ENCODE data around the gene MAMDC4. TPM values are rescaled to one million over a fixed set of nuclear protein-coding genes. Genes with fewer than 3 reads are reported as not detected.

The MAMDC4 gene
- total and polyA plus RNA-seq, 4 experiments from 2014 or later: 9.3 to 11.7 TPM; not detected in 2

DNA sequence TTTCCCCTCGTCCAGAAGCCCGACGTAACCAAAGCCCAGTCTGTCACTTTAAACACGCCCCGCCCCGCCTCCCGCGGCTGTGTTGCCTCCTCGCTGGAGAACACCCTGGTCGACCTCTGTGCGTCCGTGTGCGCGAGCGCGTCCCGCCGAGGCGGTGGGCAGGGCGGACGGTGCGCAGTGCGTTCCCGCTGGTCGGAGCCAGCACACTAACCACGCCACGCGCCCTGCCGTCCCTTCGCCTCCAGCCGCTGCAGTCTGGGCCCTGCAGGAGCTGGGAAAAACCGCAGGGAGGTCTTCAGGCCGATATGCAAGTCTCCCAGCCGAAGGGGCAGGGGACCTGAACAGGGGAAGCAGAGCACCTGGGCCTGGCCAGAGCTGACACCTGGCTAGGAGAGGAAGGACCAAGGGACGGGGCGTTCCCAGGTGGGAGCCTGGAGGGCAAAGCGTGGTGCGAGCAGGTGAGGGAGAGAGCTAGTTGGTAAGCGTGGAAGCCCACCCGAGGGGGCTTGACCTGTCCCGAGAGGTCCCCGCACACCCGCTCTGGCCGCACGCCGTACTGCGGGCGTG is 4.2 kb upstream of the MAMDC4 start:
- no peaks in the 10 kb centered on the region for H3K27me3 ChIP-seq (ENCODE audit: insufficient read depth, low read length)
- H3K27me3 Mint-ChIP-seq: peaks cover 6 to 10% of the 10 kb centered on the region in 2 donors
- CTCF ChIA-PET (ENCODE audit: partially characterized antibody): interaction anchor here (0.6 to 2.1 kb wide), 3 partner anchors 11 to 187 kb away, joined by 3 to 5 read pairs (median 5); no protein-coding TSS in a partner anchor
- intact Hi-C loops (cut with micrococcal nuclease): loop anchor here (5.0 kb wide), 1 partner anchor 239 kb away; the partner anchor contains the start of gene MAN1B1
- peak; percentile 47 to 77 (median 61) for DNase-seq
- no peak overlapping the region for H3K27ac ChIP-seq (ENCODE audit: low read depth, low read length)
- peak overlapping the region in 6 of 7 donors; percentile 29 to 96 (median 80) for H3K27ac Mint-ChIP-seq
- peaks cover 0 to 10% of the 10 kb centered on the region in 2 donors for H3K36me3 Mint-ChIP-seq
- H3K4me3 ChIP-seq (ENCODE audit: low read length in 2 of 2): peak overlapping the region; percentile 42 to 85
- H3K4me1 ChIP-seq (ENCODE audit: insufficient read depth, low read length): peaks cover 33% of the 10 kb centered on the region
- H3K4me3 Mint-ChIP-seq: peak overlapping the region; percentile 76 to 94 (median 85)
- POLR2A ChIA-PET (ENCODE audit: partially characterized antibody): interaction anchor here (0.9 to 2.0 kb wide), 6 partner anchors 12 to 148 kb away, joined by 3 to 10 read pairs (median 6); partner anchors contain the start of genes CLIC3, FBXW5 and RABL6
- peaks cover 10 to 34% (median 16%) of the 10 kb centered on the region in 4 donors for H3K4me1 Mint-ChIP-seq
- peaks cover 0 to 2% (median 0%) of the 10 kb centered on the region in 8 donors for H3K9me3 Mint-ChIP-seq
- no peaks in the 10 kb centered on the region for H3K9me3 ChIP-seq (ENCODE audit: control insufficient read depth in 1 of 2, low read length in 2 of 2)
- no peaks in the 10 kb centered on the region for H3K36me3 ChIP-seq (ENCODE audit: insufficient read depth, low read length)

DNA sequence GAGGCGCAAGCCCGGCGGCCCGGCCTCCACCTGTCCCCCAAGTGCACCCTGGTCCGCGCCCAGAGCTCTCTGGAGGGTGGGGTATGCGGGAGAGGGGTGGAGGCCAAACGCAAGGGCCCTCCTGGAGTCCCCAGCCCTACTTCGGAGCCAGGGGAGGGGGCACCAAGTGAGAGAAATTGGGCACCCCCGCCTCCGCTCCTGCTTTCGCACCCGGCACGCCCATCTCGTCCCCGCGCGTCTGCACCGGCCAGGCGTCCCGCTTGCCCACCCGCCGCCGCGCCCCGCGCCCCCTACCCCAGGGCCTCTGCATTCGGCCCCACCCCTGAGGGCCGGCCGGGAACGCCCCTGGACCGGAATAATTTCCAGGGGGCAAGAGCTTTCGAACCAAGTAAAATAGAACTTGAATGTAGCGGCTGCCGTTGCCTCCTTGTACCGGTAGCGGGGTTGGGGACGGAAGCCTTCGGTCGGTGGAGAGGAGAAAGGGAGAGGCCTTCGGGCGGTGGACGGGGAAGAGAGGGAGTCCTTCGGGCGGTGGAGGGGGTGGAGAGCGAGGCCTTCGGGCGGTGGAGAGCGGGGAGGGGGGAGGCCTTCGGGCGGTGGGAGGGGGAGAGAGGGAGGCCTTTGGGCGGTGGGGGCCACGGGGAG is 3.6 kb upstream of the MAMDC4 start:
- H3K36me3 ChIP-seq (ENCODE audit: insufficient read depth, low read length): no peaks in the 10 kb centered on the region
- POLR2A ChIA-PET (ENCODE audit: partially characterized antibody): interaction anchor here (0.9 to 2.0 kb wide), 6 partner anchors 12 to 148 kb away, joined by 3 to 10 read pairs (median 6); partner anchors contain the start of genes CLIC3, FBXW5 and RABL6
- H3K27ac Mint-ChIP-seq: peak overlapping the region in 4 of 7 donors; percentile 48 to 96 (median 62)
- intact Hi-C loops (cut with micrococcal nuclease): loop anchor here (1.0 to 5.0 kb wide), 5 partner anchors 18 to 239 kb away; partner anchors contain the start of genes EDF1, FBXW5, MAN1B1 and TMEM141
- peaks cover 0 to 2% (median 0%) of the 10 kb centered on the region in 8 donors for H3K9me3 Mint-ChIP-seq
- H3K4me3 ChIP-seq (ENCODE audit: low read length in 2 of 2): peak overlapping the region; percentile 42 to 85
- peak in 3 of 5 donors; percentile 23 to 47 (median 30) for DNase-seq
- no peaks in the 10 kb centered on the region for H3K27me3 ChIP-seq (ENCODE audit: insufficient read depth, low read length)
- H3K27ac ChIP-seq (ENCODE audit: low read depth, low read length): peak overlapping the region; percentile 47
- peaks cover 9 to 30% (median 15%) of the 10 kb centered on the region in 4 donors for H3K4me1 Mint-ChIP-seq
- H3K36me3 Mint-ChIP-seq: peaks cover 0 to 10% of the 10 kb centered on the region in 2 donors
- H3K4me1 ChIP-seq (ENCODE audit: insufficient read depth, low read length): peaks cover 27% of the 10 kb centered on the region
- H3K4me3 Mint-ChIP-seq: peak overlapping the region; percentile 79 to 94 (median 91)
- no peaks in the 10 kb centered on the region for H3K9me3 ChIP-seq (ENCODE audit: control insufficient read depth in 1 of 2, low read length in 2 of 2)
- CTCF ChIA-PET (ENCODE audit: partially characterized antibody): interaction anchor here (1.0 to 2.1 kb wide), 2 partner anchors 33 to 187 kb away, joined by 3 to 5 read pairs; no protein-coding TSS in a partner anchor
- H3K27me3 Mint-ChIP-seq: peaks cover 5 to 10% of the 10 kb centered on the region in 2 donors

DNA sequence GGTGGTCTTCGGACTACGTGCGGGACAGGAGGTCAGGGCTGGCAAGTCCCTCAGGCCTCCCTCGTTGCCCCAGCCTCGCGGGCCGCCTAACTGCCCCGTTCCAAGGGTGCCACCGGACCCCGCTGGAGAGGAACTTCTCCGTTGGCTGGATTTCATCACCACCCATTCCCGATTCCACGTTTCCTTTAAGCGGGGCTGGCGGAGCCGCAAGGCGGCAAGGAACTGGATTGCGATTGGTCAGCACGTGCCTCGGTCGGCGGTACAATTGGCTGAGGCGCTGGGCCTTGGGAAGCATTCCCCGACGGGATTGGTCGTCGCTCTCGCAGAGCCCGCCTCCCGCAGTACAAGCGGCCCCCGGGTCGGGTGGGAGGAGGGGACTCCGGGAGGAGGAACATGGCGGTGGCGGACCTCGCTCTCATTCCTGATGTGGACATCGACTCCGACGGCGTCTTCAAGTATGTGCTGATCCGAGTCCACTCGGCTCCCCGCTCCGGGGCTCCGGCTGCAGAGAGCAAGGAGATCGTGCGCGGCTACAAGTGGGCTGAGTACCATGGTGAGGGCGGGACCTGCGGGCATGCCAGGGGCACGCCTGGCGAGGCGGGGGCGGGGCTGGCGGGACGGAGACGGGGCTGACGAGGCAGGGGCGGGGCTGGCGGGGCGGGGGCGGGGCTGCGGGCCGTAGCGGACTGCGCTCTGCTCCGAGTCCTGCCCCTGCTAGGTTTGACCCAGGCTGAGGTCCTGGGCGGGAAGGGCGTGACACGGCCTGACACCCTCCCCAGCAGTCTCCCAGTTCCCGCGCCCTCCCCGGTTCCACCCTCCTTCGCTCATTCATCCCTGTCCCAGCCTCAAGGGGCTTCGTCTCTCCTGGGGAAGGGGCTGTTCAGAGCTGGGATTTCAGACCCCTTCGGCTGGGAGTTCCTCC is 2.8 kb upstream of the MAMDC4 start, which contains the start of gene PHPT1:
Gene PHPT1, plus strand, starts transcription at position 372 of the 922 bp plus-strand sequence. Its CDS starts 22 bp downstream, at position 394.
- CTCF ChIA-PET (ENCODE audit: partially characterized antibody): interaction anchor here (1.2 kb wide), 1 partner anchor 180 kb away, joined by 3 read pairs; no protein-coding TSS in a partner anchor
- peaks cover 0 to 2% (median 0%) of the 10 kb centered on the region in 8 donors for H3K9me3 Mint-ChIP-seq

DNA sequence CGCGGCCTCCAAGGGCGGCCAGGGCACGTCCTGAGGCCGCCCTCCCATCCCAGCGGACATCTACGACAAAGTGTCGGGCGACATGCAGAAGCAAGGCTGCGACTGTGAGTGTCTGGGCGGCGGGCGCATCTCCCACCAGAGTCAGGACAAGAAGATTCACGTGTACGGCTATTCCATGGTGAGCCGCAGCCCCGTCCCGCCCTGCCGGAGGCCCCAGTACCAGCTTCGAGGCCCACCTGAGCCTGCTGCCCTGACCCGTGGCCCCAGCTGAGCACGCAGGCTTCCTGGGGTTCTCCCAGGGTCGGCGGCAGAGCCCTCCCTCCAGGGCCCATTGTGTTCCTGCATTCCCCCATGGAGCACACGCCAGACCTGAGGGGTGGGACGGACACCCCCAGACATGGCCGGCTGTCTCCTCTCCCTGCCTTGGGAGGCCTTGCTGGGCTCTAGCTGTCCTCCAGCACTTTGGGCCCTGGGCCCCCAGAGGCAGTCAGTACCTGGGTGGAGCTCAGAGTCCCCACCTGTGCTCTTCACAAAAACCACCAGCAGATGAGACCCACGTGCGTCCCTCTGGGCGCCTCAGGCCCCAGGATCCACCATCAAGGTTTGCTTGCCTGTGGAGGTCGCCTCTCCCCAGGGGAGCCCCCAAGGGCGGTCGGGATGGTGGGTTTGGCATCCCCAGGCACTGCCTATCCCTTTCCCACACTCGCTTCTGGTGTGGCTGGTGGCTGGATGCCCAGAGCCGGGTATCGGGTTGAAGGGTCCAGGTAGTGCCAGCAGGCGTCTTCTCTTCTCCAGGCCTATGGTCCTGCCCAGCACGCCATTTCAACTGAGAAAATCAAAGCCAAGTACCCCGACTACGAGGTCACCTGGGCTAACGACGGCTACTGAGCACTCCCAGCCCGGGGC is 1.9 kb upstream of the MAMDC4 start:
- H3K36me3 ChIP-seq (ENCODE audit: insufficient read depth, low read length): no peaks in the 10 kb centered on the region
- no peaks in the 10 kb centered on the region for H3K27me3 ChIP-seq (ENCODE audit: insufficient read depth, low read length)
- peak overlapping the region in 5 of 7 donors; percentile 48 to 96 (median 88) for H3K27ac Mint-ChIP-seq
- no peaks in the 10 kb centered on the region for H3K9me3 ChIP-seq (ENCODE audit: control insufficient read depth in 1 of 2, low read length in 2 of 2)
- H3K4me1 ChIP-seq (ENCODE audit: insufficient read depth, low read length): peaks cover 26% of the 10 kb centered on the region
- H3K27me3 Mint-ChIP-seq: peaks cover 2 to 10% of the 10 kb centered on the region in 2 donors
- ChIA-PET CTCF (ENCODE audit: partially characterized antibody) (interaction anchor here (0.6 to 1.2 kb wide), 2 partner anchors 79 to 179 kb away, joined by 3 read pairs; no protein-coding TSS in a partner anchor), POLR2A (ENCODE audit: partially characterized antibody) (interaction anchor here (1.0 to 1.4 kb wide), 5 partner anchors 11 to 94 kb away, joined by 3 to 7 read pairs (median 6); partner anchors contain the start of genes RABL6 and TRAF2)
- H3K4me3 ChIP-seq (ENCODE audit: low read length in 2 of 2): peak overlapping the region in 1 of 2 donors; percentile 41
- peaks cover 7 to 27% (median 14%) of the 10 kb centered on the region in 4 donors for H3K4me1 Mint-ChIP-seq
- DNase-seq: peak in 1 of 5 donors; percentile 45
- peaks cover 0 to 2% (median 0%) of the 10 kb centered on the region in 8 donors for H3K9me3 Mint-ChIP-seq
- peak overlapping the region; percentile 65 to 94 (median 91) for H3K4me3 Mint-ChIP-seq
- intact Hi-C loops (cut with micrococcal nuclease): loop anchor here (1.0 to 5.0 kb wide), 5 partner anchors 16 to 237 kb away; partner anchors contain the start of genes EDF1, FBXW5, MAN1B1 and TMEM141
- H3K36me3 Mint-ChIP-seq: peaks cover 0 to 10% of the 10 kb centered on the region in 2 donors
- no peak overlapping the region for H3K27ac ChIP-seq (ENCODE audit: low read depth, low read length)

More for the DNA sequence above, 2.8 kb upstream of the MAMDC4 start, which contains the start of gene PHPT1:
- Histone ChIP-seq H3K36me3 (ENCODE audit: insufficient read depth, low read length) (no peaks in the 10 kb centered on the region), H3K27ac (ENCODE audit: low read depth, low read length) (peak within 1 kb of the TSS; percentile 47), H3K27me3 (ENCODE audit: insufficient read depth, low read length) (no peaks in the 10 kb centered on the region), H3K4me1 (ENCODE audit: insufficient read depth, low read length) (peaks cover 26% of the 10 kb centered on the region), H3K4me3 (ENCODE audit: low read length in 2 of 2) (peak within 1 kb of the TSS; percentile 54 to 85), H3K9me3 (ENCODE audit: control insufficient read depth in 1 of 2, low read length in 2 of 2) (no peaks in the 10 kb centered on the region)
- Mint-ChIP-seq H3K36me3 (peaks cover 0 to 10% of the 10 kb centered on the region in 2 donors), H3K4me1 (peaks cover 7 to 27% (median 12%) of the 10 kb centered on the region in 4 donors), H3K4me3 (peak within 1 kb of the TSS; percentile 89 to 94 (median 92)), H3K27ac (peak within 1 kb of the TSS; percentile 77 to 96 (median 93)), H3K27me3 (peaks cover 3 to 10% of the 10 kb centered on the region in 2 donors)
- POLR2A ChIA-PET (ENCODE audit: partially characterized antibody): interaction anchor here (1.0 to 1.4 kb wide), 7 partner anchors 12 to 95 kb away, joined by 3 to 7 read pairs (median 6); partner anchors contain the start of genes FBXW5, RABL6 and TRAF2
- intact Hi-C loops (cut with micrococcal nuclease): loop anchor here (1.0 to 5.0 kb wide), 5 partner anchors 17 to 238 kb away; partner anchors contain the start of genes EDF1, FBXW5, MAN1B1 and TMEM141
- peak; percentile 96 to 99 (median 97) for DNase-seq

DNA sequence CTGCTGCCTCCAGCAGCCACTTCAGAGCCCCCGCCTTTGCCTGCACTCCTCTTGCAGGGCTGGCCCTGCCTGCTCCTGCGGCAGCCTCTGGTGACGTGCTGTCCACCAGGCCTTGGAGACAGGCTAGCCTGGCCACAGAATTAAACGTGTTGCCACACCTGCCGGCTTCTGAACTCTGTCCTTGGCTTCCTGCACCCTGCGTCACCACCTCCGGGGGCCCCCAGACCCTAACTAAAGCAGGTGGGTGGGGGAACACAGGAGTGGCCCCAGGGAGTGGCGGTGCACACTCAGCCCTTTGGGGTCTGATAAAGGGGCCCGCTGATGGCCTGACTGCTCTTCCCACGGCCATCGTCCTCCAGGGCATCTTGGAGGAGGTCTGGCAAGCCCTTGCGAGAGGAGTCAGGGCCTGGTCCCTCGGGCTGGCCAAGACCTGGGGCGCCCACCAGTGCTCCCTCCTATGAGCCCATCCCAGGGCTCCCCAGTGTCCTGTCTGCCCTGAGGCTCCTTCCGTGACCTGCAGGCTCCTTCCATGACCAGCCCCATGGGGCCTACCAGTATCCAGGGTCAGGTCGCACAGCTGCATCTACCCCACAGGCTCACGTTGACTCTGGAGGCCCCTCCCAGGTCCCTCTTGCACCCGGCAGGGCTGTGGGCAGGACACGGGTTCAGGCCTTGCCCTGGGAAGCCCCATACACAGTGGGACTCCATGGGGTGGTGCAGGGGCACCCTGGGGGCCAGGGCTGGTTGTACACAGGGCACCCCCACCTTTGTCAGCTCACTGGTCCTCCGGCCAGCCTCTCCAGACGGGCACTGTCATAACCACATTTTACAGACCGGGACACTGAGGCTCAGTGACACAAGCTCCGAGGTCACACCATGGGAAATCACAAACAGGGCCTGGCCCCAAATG is 1.0 kb upstream of the MAMDC4 start:
- H3K36me3 ChIP-seq (ENCODE audit: insufficient read depth, low read length): no peaks in the 10 kb centered on the region
- Mint-ChIP-seq H3K9me3 (peaks cover 0 to 2% (median 0%) of the 10 kb centered on the region in 8 donors), H3K36me3 (peaks cover 0 to 10% of the 10 kb centered on the region in 2 donors), H3K4me1 (peaks cover 7 to 27% (median 14%) of the 10 kb centered on the region in 4 donors), H3K4me3 (peak overlapping the region in 1 of 8 donors; percentile 39), H3K27me3 (peaks cover 0 to 10% of the 10 kb centered on the region in 2 donors), H3K27ac (no peak overlapping the region)
- ChIA-PET CTCF (ENCODE audit: partially characterized antibody) (interaction anchor here (0.6 to 1.2 kb wide), 3 partner anchors 9 to 178 kb away, joined by 3 to 4 read pairs (median 3); partner anchors contain the start of gene AJM1), POLR2A (ENCODE audit: partially characterized antibody) (interaction anchor here (1.1 to 1.4 kb wide), 3 partner anchors 10 to 43 kb away, joined by 3 to 7 read pairs (median 3); partner anchors contain the start of genes RABL6 and TRAF2)
- no peaks in the 10 kb centered on the region for H3K27me3 ChIP-seq (ENCODE audit: insufficient read depth, low read length)
- DNase-seq: peak in 1 of 5 donors; percentile 31
- peaks cover 26% of the 10 kb centered on the region for H3K4me1 ChIP-seq (ENCODE audit: insufficient read depth, low read length)
- H3K27ac ChIP-seq (ENCODE audit: low read depth, low read length): no peak overlapping the region
- intact Hi-C loops (cut with micrococcal nuclease): no loop called here
- H3K9me3 ChIP-seq (ENCODE audit: control insufficient read depth in 1 of 2, low read length in 2 of 2): no peaks in the 10 kb centered on the region
- H3K4me3 ChIP-seq (ENCODE audit: low read length in 2 of 2): no peak overlapping the region
